IMR-90 (cell line): Measurements from ENCODE around the gene FMN2. TPM values are rescaled to one million over a fixed set of nuclear protein-coding genes. Genes with fewer than 3 reads are reported as not detected.

Source experiments
- ATAC-seq: fragments of 200-7000 bp; cut with Tn5 transposase; 2 replicates; pipeline ENCODE4 v1.9.1; 2020; ENCODE audit warnings: low read depth, mild to moderate bottlenecking, moderate library complexity
- BruUV-seq: library from RNA; stranded (reverse); fragments of 400-500 nt; replicated peaks from 2 replicates; lab custom pipeline; 2021; lab: Mats Ljungman, UMichigan
- CTCF ChIA-PET: fragments of 300-600 bp; formaldehyde crosslinking; extraction: SDS; loops from one replicate; lab custom pipeline; 2021; ENCODE audit warnings: antibody characterized with exemption; lab: Yijun Ruan, JAX
- POLR2A ChIA-PET: fragments of 300-600 bp; sonication (Branson Sonifier 250); formaldehyde crosslinking; loops from one replicate; lab custom pipeline; 2022; ENCODE audit warnings: antibody characterized with exemption; ENCODE audit not compliant: unreplicated experiment; lab: Charles Lee
- DNase-seq: peaks from one replicate; pipeline ENCODE4 v3.0.0; 2013
- H2AFZ ChIP-seq: replicated peaks from 2 replicates; pipeline ENCODE3; 2013; ENCODE audit warnings: low read length, mild to moderate bottlenecking; ENCODE audit not compliant: poor library complexity
- H2AK5ac ChIP-seq: 2 replicates; pipeline ENCODE4 v1.6.1; 2013; ENCODE audit warnings: low read depth, low read length, inconsistent platforms
- H2AK9ac ChIP-seq: replicated peaks from 2 replicates; pipeline ENCODE3; 2013; ENCODE audit warnings: mild to moderate bottlenecking, low read depth, low read length, moderate library complexity; ENCODE audit not compliant: poor library complexity
- H2BK120ac ChIP-seq: 2 replicates; pipeline ENCODE4 v1.6.1; 2013; ENCODE audit warnings: low read depth, low read length, inconsistent platforms
- H2BK15ac ChIP-seq: 3 replicates; pipeline ENCODE4 v1.6.1; 2013; ENCODE audit warnings: low read depth, low read length, inconsistent platforms
- H2BK20ac ChIP-seq: 2 replicates; pipeline ENCODE4 v1.6.1; 2013; ENCODE audit warnings: low read depth, mild to moderate bottlenecking, inconsistent platforms, low read length, moderate library complexity
- H2BK5ac ChIP-seq: 2 replicates; pipeline ENCODE4 v1.6.1; 2013; ENCODE audit warnings: mild to moderate bottlenecking, low read depth, low read length, inconsistent platforms; ENCODE audit not compliant: poor library complexity, severe bottlenecking
- H3K14ac ChIP-seq: replicated peaks from 2 replicates; pipeline ENCODE4 v1.6.1; 2013; ENCODE audit warnings: low read depth, low read length, inconsistent platforms
- H3K18ac ChIP-seq: 2 replicates; pipeline ENCODE4 v1.6.1; 2013; ENCODE audit warnings: low read depth, low read length, control low read depth
- H3K23ac ChIP-seq: 2 replicates; pipeline ENCODE4 v1.6.1; 2013; ENCODE audit warnings: low read depth, low read length, inconsistent platforms
- H3K27ac ChIP-seq: 2 replicates; pipeline ENCODE4 v1.5.1; 2013; ENCODE audit warnings: mild to moderate bottlenecking, control low read depth, low read length; ENCODE audit not compliant: insufficient read depth
- H3K27me3 ChIP-seq: 2 replicates; pipeline ENCODE4 v1.6.1; 2013; ENCODE audit warnings: low read length; ENCODE audit not compliant: control insufficient read depth, insufficient read depth
- H3K36me3 ChIP-seq: 2 replicates; pipeline ENCODE4 v1.6.1; 2013; ENCODE audit warnings: low read length, mixed read lengths; ENCODE audit not compliant: control insufficient read depth, insufficient read depth
- H3K4ac ChIP-seq: 2 replicates; pipeline ENCODE4 v1.6.1; 2013; ENCODE audit warnings: low read depth, low read length, inconsistent platforms
- H3K4me1 ChIP-seq: 2 replicates; pipeline ENCODE4 v1.6.1; 2013; ENCODE audit warnings: low read length, mixed read lengths; ENCODE audit not compliant: control insufficient read depth, insufficient read depth
- H3K4me2 ChIP-seq: 2 replicates; pipeline ENCODE4 v1.6.1; 2013; ENCODE audit warnings: low read depth, mild to moderate bottlenecking, control low read depth, low read length, moderate library complexity
- H3K4me3 ChIP-seq: 2 replicates; pipeline ENCODE4 v1.5.1; 2013; ENCODE audit warnings: low read depth, mild to moderate bottlenecking, control low read depth, low read length, moderate library complexity; ENCODE audit not compliant: insufficient read depth
- H3K56ac ChIP-seq: 2 replicates; pipeline ENCODE4 v1.6.1; 2013; ENCODE audit warnings: low read length, inconsistent platforms; ENCODE audit not compliant: insufficient read depth; ENCODE audit errors: extremely low read depth
- H3K79me1 ChIP-seq, 2 experiments: 2 replicates each; pipeline ENCODE4 v1.6.1; 2013; ENCODE audit warnings: low read length in 2 of 2, inconsistent platforms in 1 of 2, low read depth in 1 of 2
- H3K9ac ChIP-seq: 2 replicates; pipeline ENCODE4 v1.6.1; 2013; ENCODE audit warnings: low read depth, low read length, control low read depth
- H3K9me1 ChIP-seq: 2 replicates; pipeline ENCODE4 v1.6.1; 2013; ENCODE audit warnings: low read length, inconsistent platforms; ENCODE audit not compliant: insufficient read depth
- H3K9me3 ChIP-seq: 2 replicates; pipeline ENCODE4 v1.6.1; 2013; ENCODE audit warnings: low read length; ENCODE audit not compliant: control insufficient read depth, insufficient read depth
- H4K20me1 ChIP-seq: 2 replicates; pipeline ENCODE4 v1.6.1; 2013; ENCODE audit warnings: low read length, inconsistent platforms; ENCODE audit not compliant: insufficient read depth
- H4K5ac ChIP-seq: 2 replicates; pipeline ENCODE4 v1.6.1; 2013; ENCODE audit warnings: mild to moderate bottlenecking, low read depth, low read length, control low read depth
- H4K8ac ChIP-seq, 2 experiments: 2 replicates each; pipeline ENCODE4 v1.6.1; 2013; ENCODE audit warnings: low read depth in 2 of 2, low read length in 2 of 2, control low read depth in 1 of 2, inconsistent platforms in 1 of 2
- H4K91ac ChIP-seq: 2 replicates; pipeline ENCODE4 v1.6.1; 2013; ENCODE audit warnings: low read depth, low read length, inconsistent platforms; ENCODE audit not compliant: insufficient read depth
- CEBPB ChIP-seq: IDR thresholded peaks from 2 replicates; pipeline ENCODE4 v1.6.1; 2012; ENCODE audit warnings: low read depth, low read length, improper control_type of control experiment
- MAFK ChIP-seq: IDR thresholded peaks from 2 replicates; pipeline ENCODE4 v1.6.1; 2012; ENCODE audit warnings: low read depth, low read length, improper control_type of control experiment
- MAZ ChIP-seq: IDR thresholded peaks from 2 replicates; pipeline ENCODE4 v1.6.1; 2012; ENCODE audit warnings: low read depth, mild to moderate bottlenecking, low read length, improper control_type of control experiment, moderate library complexity, borderline replicate concordance
- RAD21 ChIP-seq: IDR thresholded peaks from 2 replicates; pipeline ENCODE4 v1.6.1; 2012; ENCODE audit warnings: low read length, improper control_type of control experiment
- RFX5 ChIP-seq: IDR thresholded peaks from 2 replicates; pipeline ENCODE4 v1.8.0; 2012; ENCODE audit warnings: low read depth, mild to moderate bottlenecking, low read length, moderate library complexity
- WGBS, 2 experiments: methylation state at CpG; one replicate each; pipeline versions ENCODE4 v1.1.5 to v1.1.7; 2013; ENCODE audit warnings: missing lambda C conversion rate in 2 of 2; ENCODE audit not compliant: insufficient read length in 1 of 2; ENCODE audit errors: extremely low coverage in 2 of 2; 5-methylcytosine and 5-hydroxymethylcytosine counted together
- dilution Hi-C: fragments of 300-500 bp; cut with HindIII; formaldehyde crosslinking; loops from one replicate; pipeline ENCODE4 v1.14.3; 2018; ENCODE audit warnings: low sequenced_read_pairs; ENCODE audit not compliant: unreplicated experiment
- in situ Hi-C: fragments of 300-500 bp; cut with MboI; formaldehyde crosslinking; loops from 3 replicates; pipeline ENCODE4 v1.14.3; 2019; ENCODE audit warnings: low sequenced_read_pairs, inconsistent platforms, mixed read lengths
- intact Hi-C: fragments of 100-400 bp; cut with micrococcal nuclease; formaldehyde crosslinking; loops from 2 replicates; pipeline ENCODE4 v1.10.0; 2022
- polyA plus RNA-seq, 3 experiments: library from polyadenylated mRNA; depleted of rRNA; stranded (reverse); fragments of >200 nt; gene quantifications; 2 replicates each; pipeline ENCODE4 v1.2.3, GENCODE V29; 2012; ENCODE audit warnings: low replicate concordance in 1 of 3
- total RNA-seq: library from RNA; depleted of rRNA; stranded (reverse); fragments of >200 nt; gene quantifications from 2 replicates; pipeline ENCODE4 v1.2.3, GENCODE V29; 2012
- TF ChIP-seq, protein P1 (sequence below): fragments of 150-350 bp; IDR thresholded peaks from 2 replicates; pipeline ENCODE4 v1.6.1; 2016; ENCODE audit warnings: low read depth, mild to moderate bottlenecking, low read length, moderate library complexity, borderline replicate concordance

Gene FMN2
- total and polyA plus RNA-seq, 2 of the 4 experiments (the other 2 are of a cell fraction), result 29.0 to 35.8 TPM

DNA sequence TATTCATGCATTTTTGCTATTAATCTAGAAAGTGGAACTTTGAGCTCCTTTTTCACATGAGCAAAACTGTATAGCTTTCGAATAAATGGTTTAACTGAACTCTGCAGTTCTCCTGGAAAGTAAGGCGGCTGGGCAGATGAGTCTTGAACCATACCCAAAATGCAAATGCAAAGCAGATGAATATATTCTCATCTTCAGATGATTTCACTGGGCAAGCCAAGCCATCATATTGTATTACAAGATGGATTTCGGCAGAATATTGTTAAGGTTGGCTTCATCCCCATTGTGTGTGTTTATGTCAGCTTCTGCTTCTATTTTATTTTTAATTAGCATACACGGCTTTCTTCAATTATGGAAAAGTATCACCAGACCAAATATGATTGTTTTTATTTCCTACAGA, 310.6 kb downstream of the FMN2 start:
- no peak for TF ChIP-seq RAD21
- no peak for TF ChIP-seq MAFK
- TF ChIP-seq MAZ, result no peak
- no peak for TF ChIP-seq CEBPB
- TF ChIP-seq RFX5, result no peak
- TF ChIP-seq, protein P1, sequence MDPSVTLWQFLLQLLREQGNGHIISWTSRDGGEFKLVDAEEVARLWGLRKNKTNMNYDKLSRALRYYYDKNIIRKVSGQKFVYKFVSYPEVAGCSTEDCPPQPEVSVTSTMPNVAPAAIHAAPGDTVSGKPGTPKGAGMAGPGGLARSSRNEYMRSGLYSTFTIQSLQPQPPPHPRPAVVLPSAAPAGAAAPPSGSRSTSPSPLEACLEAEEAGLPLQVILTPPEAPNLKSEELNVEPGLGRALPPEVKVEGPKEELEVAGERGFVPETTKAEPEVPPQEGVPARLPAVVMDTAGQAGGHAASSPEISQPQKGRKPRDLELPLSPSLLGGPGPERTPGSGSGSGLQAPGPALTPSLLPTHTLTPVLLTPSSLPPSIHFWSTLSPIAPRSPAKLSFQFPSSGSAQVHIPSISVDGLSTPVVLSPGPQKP, result no peak
- no peaks in the 10 kb centered on the region for H4K20me1 ChIP-seq
- H3K56ac ChIP-seq, result no peak overlapping the region
- peaks cover 12% of the 10 kb centered on the region for H3K4me1 ChIP-seq
- H4K8ac ChIP-seq, result no peak overlapping the region
- H3K23ac ChIP-seq, result no peak overlapping the region
- no peak overlapping the region for H3K4me3 ChIP-seq
- H2AK5ac ChIP-seq, result no peak overlapping the region
- peaks cover 8% of the 10 kb centered on the region; the same call in 1 of the 2 replicates for H3K9me1 ChIP-seq
- CTCF ChIA-PET, result interaction anchor here (0.6 to 0.8 kb wide), 2 partner anchors 203 to 489 kb away, joined by 3 read pairs; no protein-coding TSS in a partner anchor
- no peak overlapping the region for H3K9ac ChIP-seq
- BruUV-seq, result no TSS peak
- H3K14ac ChIP-seq, result no peak overlapping the region
- in situ Hi-C loops, result no loop called here
- no peak overlapping the region for H3K18ac ChIP-seq
- dilution Hi-C loops, result no loop called here
- H4K5ac ChIP-seq, result no peak overlapping the region
- H2AFZ ChIP-seq, result no peak overlapping the region
- intact Hi-C loops, result no loop called here
- no peaks in the 10 kb centered on the region for H3K27me3 ChIP-seq
- H3K9me3 ChIP-seq, result no peaks in the 10 kb centered on the region
- DNase-seq, result no peak
- H3K27ac ChIP-seq, result no peak overlapping the region
- H3K36me3 ChIP-seq, result peaks cover 1% of the 10 kb centered on the region; the same call in 1 of the 2 replicates
- H2BK15ac ChIP-seq, result no peak overlapping the region
- POLR2A ChIA-PET, result no interaction called here
- peaks cover 10 to 31% of the 10 kb centered on the region in 2 experiments for H3K79me1 ChIP-seq
- H2BK5ac ChIP-seq, result no peak overlapping the region
- H2BK120ac ChIP-seq, result 0 out of 2 replicates have a peak overlapping the region, but pooled peaks have one; percentile 38
- no peak overlapping the region for H2AK9ac ChIP-seq
- H3K4ac ChIP-seq, result no peak overlapping the region; the same call in 1 of the 2 replicates
- no CpG with 5 or more reads among the region's 4 CpGs for WGBS, 2 experiments
- H4K91ac ChIP-seq, result no peak overlapping the region
- ATAC-seq, result no peak
- H3K4me2 ChIP-seq, result no peak overlapping the region
- no peak overlapping the region for H2BK20ac ChIP-seq
